GM12873 (cell line): ENCODE measurements around the gene ZC2HC1C.

ENCODE experiments used
- CTCF ChIP-seq: IDR thresholded peaks from 2 replicates; pipeline ENCODE4 v1.5.1; 2012; ENCODE audit warnings: low read depth, mild to moderate bottlenecking, moderate library complexity, low read length, control low read depth; ENCODE audit not compliant: insufficient read depth; ENCODE audit errors: missing control alignments

Gene ZC2HC1C

DNA sequence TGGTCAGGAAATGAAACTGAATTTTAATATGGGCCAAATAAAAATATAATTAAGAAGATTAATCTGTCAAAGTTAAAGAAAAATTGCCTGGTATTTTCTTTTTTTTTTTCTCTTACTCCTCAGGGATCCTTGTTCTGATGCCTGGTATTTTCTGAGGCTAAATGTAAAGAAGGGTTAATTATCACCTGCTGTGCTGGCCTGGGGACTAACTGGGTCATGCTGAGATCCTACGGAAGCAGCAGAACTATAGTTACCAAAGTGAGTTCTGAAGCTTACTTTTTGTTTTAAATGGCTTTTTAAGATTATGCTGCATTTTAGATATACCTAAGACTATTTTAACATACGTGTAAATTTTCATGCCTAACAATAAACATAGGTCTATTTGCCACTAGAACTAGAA lies 23.3 kb downstream of the ZC2HC1C start:
- no peak for TF ChIP-seq CTCF

GRCh38 chr14:75094896-75095295 lies 25.5 kb downstream of the ZC2HC1C start:
- TF ChIP-seq CTCF = no peak

DNA sequence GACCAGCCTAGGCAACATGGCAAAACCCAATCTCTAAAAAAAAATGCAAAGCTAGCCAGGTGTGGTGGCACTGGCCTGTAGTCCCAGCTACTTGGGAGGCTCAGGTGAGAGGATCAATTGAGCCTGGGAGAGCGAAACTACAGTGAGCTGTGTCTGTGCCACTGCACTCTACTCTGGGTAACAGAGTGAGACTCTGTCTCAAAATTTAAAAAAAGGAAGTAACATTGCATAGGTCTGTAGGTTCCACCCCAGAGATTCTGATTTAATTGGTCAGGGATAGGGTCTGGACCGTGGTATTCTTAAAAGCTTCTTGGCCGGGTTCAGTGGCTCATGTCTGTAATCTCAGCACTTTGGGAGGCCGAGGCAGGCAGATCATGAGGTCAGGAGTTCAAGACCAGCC lies 26.2 kb downstream of the ZC2HC1C start:
- TF ChIP-seq CTCF = no peak

DNA sequence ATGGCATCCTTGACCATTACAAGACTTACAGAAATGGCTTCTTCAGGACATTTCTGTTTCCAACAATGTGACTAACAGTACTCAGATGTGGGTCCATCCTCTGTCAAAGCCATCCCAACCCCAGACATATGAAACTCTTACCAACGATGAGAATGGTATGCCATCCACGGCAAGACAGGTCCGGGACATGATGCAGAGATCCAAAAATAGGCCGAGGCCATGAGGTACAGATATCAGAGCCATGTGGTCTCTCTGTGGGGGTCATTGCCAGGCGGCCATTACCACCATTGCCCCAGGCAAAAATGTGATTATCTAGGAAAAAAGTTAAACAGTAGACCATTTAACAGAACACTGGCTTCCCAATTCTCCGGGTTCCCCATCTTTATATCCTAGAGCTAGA lies 27.5 kb downstream of the ZC2HC1C start:
- no peak for TF ChIP-seq CTCF

DNA sequence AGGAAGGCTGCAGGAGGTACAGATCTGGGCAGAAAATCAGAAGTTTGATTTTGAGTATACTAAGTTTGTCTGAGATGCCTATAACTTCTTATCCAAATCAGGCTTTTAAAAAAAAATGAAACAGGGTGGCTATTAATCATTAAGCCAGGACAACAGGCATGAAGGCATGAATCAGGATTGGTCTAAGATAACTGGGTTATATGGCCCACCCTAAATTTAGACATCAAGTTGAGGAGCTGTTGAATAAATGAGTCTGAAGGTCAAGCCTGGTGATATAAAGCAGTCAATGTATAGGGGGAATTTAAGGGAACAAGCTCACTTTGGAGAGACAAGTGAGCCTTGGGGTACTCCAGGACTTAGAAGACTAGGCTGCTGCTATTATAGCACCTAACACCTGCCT lies 28.8 kb downstream of the ZC2HC1C start:
- TF ChIP-seq CTCF = no peak

- TF ChIP-seq CTCF = no peak
Observed at GRCh38 chr14:75098682-75099081, 29.2 kb downstream of the ZC2HC1C start.

GRCh38 chr14:75101491-75101890 lies 32.0 kb downstream of the ZC2HC1C start:
- no peak for TF ChIP-seq CTCF

- TF ChIP-seq CTCF = no peak
Observed at GRCh38 chr14:75107186-75107585, 37.7 kb downstream of the ZC2HC1C start.
